HG02970 (cell line): ENCODE measurements around the gene MRPL51.

Source experiments
- ATAC-seq: cut with Tn5 transposase; IDR thresholded peaks from one replicate; pipeline ENCODE4 v1.9.1; 2021; ENCODE audit warnings: mild to moderate bottlenecking, moderate library complexity, moderate number of reproducible peaks; ENCODE audit not compliant: unreplicated experiment, low FRiP score

Gene MRPL51

GRCh38 chr12:6442836-6443235 is 50.2 kb downstream of the MRPL51 start:
- ATAC-seq = no peak
